ENCODE measurements around the gene TMEM232.

The TMEM232 gene

GRCh38 chr5:110514030-110514429, 212.4 kb downstream of the TMEM232 start:
- DNase-seq (ENCODE audit: low read depth): no peak

GRCh38 chr5:110512266-110512665, 214.2 kb downstream of the TMEM232 start:
- DNase-seq (ENCODE audit: low read depth): no peak

DNA sequence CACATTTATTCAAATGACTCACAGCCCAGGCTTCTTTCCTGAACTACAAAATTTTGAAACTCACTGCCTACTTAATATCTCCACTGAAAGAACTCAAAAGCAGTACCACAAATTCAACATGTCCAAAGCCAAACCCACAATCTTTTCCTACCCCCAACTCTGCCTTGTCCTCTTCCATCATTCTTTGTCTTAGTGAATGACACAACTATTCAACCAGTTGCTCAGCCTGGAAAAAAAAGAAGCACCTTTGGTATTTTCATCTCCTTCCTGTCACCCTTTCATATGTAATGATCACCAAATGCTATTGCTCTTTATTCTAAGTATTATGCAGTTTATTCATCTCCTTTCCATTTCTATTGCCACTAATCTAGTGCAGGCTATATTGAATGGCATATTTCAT, 216.3 kb downstream of the TMEM232 start:
- no peak for DNase-seq (ENCODE audit: low read depth)

GRCh38 chr5:110507972-110508371, 218.5 kb downstream of the TMEM232 start:
- DNase-seq (ENCODE audit: low read depth): no peak

GRCh38 chr5:110506378-110506777, 220.1 kb downstream of the TMEM232 start:
- DNase-seq (ENCODE audit: low read depth): no peak

DNA sequence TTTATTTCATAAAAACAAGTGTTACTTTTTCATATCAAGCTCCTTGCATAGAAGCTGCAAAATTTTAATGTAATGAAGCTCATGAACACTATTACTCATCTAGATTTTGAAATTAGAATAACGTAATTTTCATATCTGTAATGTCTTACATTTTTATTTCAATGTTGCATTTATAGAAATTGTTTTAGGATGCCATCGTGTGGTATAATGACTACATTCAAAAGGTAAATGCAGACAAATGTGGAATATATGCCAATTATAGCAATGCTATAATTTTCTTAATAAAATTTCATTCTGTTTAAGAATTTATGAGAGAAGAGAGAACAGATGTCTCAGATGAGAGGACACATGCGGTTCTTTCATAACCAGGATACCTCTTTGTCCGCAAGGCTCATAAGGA, 230.2 kb downstream of the TMEM232 start:
- no peak for DNase-seq (ENCODE audit: low read depth)

GRCh38 chr5:110492446-110492845, 234.0 kb downstream of the TMEM232 start:
- no peak for DNase-seq (ENCODE audit: low read depth)

DNA sequence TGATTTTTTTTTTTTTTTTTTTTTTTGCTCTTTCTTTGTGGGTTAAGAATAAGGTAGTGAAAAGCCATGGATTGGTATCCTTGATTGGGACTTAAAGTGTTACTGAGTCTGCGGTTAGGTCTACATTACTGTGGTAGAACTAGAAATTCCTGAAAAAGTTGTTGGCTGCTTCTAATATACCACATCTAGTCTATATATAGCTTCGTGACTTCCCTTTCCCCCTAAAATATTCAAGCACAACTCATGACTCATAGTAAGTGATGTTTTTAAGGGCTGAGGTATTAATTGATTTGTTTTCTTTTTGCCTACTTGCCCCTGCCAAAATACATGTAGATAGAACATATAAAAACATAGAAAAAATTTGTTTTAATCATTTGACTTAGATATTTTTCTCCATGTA, 247.6 kb downstream of the TMEM232 start:
- DNase-seq (ENCODE audit: low read depth): no peak

GRCh38 chr5:110477911-110478310, 248.6 kb downstream of the TMEM232 start:
- no peak for DNase-seq (ENCODE audit: low read depth)

- no peak for DNase-seq (ENCODE audit: low read depth)
These were observed 250.3 kb downstream of the TMEM232 start for GRCh38 chr5:110476164-110476563.

- DNase-seq (ENCODE audit: low read depth): no peak
These were observed 250.9 kb downstream of the TMEM232 start for GRCh38 chr5:110475529-110475928.

DNA sequence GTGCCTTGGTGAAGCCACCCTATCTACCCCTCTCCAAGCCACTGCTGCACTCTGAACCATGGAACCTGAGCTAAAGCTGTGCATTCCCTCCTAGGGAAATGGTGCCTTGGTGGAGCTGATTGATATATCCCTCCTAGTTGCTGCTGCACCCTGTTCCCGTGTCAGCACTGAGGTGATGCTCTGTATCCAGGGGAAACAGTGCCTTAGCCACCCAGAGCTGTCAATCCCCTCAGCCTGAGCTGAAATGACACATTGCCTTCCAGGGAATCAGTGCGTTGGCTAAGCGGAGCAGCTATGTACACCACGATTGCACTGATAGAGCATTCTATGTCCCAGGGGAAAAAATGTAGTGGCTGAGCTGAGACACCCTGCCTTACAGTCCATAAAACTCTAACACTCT, 257.0 kb downstream of the TMEM232 start:
- no peak for DNase-seq (ENCODE audit: low read depth)

- no peak for DNase-seq (ENCODE audit: low read depth)
These were observed 263.4 kb downstream of the TMEM232 start for GRCh38 chr5:110463106-110463505.

DNA sequence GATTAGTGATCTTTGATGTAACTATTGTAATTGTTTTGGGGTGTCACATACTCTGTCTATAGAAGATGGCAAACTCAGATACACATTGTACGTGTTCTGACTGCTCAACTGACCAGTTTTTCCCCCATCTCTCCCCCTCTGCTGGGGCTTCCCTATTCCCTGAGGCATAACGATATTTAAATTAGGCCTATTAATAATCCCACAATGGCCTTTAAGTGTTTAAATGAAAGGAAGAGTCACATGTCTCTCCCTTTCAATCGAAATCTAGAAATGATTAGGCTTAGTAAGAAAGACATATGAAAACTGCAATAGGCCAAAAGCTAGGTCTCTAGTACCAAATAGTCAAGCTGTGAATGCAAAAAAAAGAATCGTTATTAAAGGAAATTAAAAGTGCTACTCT, 265.6 kb downstream of the TMEM232 start:
- DNase-seq (ENCODE audit: low read depth): no peak

DNA sequence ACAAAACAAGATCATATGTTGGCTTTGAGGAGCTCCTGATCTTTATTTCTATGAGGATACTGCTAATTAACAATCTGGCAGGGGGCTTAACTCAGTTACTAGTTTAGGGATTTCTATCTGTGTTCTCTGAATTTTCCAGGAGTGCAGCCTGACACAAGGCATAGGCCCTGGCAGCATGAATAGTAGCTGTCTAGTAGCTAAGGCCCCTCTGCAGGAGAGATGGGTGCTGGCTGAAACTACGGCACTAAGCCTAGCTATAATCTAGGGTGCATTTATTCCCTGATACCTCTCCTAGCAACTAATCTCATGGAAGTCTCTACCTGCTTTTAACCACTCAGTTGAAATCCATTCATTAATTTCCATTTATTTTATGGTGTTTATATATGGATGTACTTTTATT, 268.2 kb downstream of the TMEM232 start:
- no peak for DNase-seq (ENCODE audit: low read depth)

GRCh38 chr5:110442856-110443255, 283.6 kb downstream of the TMEM232 start:
- no peak for DNase-seq (ENCODE audit: low read depth)

DNA sequence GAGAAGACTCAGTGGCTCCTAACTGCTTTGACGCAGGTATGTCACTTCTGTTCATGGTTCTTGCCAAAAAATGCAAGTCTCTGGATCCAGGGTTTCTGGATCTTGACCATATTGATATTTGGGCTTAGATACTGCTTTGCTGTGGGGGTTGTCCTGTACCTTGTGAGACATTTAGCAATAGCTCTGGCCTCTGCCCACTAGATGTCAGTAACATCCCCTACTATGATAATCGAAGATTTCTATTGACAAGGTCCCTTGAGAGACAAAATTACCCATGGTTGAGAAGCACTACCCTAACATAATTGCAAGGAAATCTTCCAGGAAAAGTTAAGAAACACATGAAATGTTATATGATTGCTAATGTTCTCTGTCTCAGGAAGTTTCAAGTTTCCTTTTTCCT, 285.4 kb downstream of the TMEM232 start:
- DNase-seq (ENCODE audit: low read depth): no peak

DNA sequence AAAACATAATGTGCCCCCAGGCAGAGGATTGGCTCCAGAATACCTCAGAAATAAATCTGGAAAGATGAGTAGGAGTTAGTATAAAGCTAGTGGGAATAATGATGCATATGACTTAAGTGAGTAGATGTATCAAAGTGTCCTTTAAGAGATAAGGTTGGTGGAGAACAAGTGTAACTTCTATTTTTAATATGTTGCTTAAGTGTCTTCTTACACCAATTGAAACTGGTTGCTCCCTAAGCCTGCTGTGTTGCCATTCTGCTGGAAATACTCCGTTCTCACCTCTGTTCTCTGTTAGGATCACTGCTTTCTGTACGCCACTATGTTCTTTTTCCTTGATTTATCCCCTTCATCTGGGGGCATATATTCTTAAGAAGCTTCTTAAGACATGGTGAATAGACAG, 286.4 kb downstream of the TMEM232 start:
- DNase-seq (ENCODE audit: low read depth): no peak

DNA sequence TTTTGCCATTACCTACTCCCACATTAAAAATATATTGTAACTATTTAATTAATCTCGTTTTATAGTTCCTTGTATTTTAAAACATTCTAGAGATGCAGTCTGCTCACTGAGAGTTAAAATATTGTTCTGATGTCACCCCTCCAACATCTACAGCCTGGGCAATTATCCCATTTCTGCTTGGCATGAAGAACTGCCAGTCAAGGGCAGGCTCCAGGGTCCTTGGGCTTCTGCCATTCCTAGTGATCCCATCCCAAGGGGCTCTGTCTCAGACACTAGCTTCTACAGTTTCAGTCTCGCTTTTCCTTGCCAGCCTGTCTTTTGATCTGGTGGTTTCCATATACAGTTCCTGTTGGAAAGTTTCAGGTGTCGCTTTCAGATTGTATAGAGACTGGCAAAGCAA, 287.2 kb downstream of the TMEM232 start:
- DNase-seq (ENCODE audit: low read depth): no peak

GRCh38 chr5:110435207-110435606, 291.3 kb downstream of the TMEM232 start:
- no peak for DNase-seq (ENCODE audit: low read depth)

- no peak for DNase-seq (ENCODE audit: low read depth)
These were observed 294.9 kb downstream of the TMEM232 start for GRCh38 chr5:110431603-110432002.

GRCh38 chr5:110414360-110414759, 312.1 kb downstream of the TMEM232 start:
- no peak for DNase-seq (ENCODE audit: low read depth)

DNA sequence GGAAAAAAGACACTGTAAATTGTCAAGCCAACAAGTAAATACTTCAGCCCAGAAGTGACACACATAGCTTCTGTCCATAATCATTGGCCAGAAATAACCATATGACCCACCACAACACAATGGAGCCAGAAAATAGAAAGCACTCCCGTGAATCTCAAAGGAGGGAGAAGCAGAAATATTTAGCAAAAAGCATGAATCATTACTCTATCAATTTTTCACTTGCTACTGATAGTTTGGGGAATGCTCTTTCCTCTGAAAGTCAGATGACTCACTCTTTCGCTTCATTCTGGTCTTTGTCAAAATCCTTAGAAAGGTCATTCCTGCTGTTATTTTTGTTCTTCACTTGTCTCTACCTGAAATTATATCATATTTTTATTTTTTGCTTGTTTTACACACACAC, 312.6 kb downstream of the TMEM232 start:
- DNase-seq (ENCODE audit: low read depth): no peak

GRCh38 chr5:110409571-110409970, 316.9 kb downstream of the TMEM232 start:
- DNase-seq (ENCODE audit: low read depth): no peak

DNA sequence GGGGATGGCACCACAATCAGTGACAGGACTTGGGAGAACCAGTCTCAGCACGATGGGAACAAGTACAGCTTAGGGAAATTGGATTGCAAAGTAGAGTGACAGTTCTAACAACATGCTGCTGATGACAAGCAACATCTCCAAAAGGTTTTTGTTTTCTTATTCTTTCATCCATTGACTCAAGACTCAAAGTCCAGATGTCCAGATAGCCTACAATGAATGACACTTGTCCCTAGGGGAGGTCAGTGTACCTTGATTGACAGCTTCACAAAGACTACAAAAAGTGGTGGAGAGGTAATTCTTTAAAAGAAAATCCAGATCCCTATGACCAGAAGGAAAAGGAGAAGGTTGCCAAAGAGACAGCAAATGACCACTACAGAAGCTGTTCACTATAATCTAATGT, 323.9 kb downstream of the TMEM232 start:
- DNase-seq (ENCODE audit: low read depth): no peak
